Measurements from ENCODE around the gene SV2C.
A peak's percentile ranks its signal among the peaks of the same experiment; 100 is the strongest.

SV2C gene

GRCh38 chr5:76383126-76383832, 300.1 kb downstream of the SV2C start:
- DNase-seq, result no peak

- DNase-seq, result no peak
These were observed 301.0 kb downstream of the SV2C start for GRCh38 chr5:76384189-76384588.

- no peak for DNase-seq
These were observed 301.5 kb downstream of the SV2C start for GRCh38 chr5:76384705-76385104.

- no peak for DNase-seq
These were observed 302.4 kb downstream of the SV2C start for GRCh38 chr5:76385540-76385939.

- DNase-seq, result no peak
These were observed 303.2 kb downstream of the SV2C start for GRCh38 chr5:76386360-76386759.

GRCh38 chr5:76388236-76388635, 305.1 kb downstream of the SV2C start:
- DNase-seq, result no peak

DNA sequence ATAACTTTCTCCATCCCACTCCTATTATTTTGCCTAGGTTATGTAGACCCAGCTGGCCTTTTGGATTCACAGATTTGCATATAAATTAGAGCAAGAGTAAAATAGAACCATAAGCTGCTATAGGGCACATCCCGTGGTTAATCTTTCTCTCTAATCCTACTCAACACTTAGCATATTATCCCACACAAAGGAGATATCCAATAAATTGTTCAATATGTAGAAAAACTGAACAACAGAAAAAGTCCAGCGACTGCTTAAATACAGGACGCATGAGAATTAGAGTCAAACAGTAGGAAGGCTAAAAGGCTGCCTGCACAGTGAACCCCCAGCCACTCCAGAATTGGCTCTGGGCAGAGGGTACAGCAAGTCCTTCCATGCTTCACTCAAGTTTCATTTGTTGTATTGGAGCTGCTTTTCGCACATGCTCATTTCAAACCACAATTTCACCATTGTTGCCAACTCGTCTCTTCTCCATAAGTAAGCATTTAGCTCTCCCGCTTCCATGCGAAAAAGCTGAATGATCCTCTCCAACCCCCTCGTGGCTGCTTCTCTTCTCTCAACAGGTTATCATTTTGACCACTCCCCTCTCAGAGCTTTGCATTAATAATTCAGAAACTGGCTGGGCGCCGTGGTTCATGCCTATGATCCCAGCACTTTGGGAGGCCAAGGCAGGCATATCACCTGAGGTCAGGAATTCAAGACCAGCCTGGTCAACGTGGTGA, 305.8 kb downstream of the SV2C start:
- no peak for DNase-seq

GRCh38 chr5:76389513-76390154, 306.5 kb downstream of the SV2C start:
- DNase-seq, result no peak

GRCh38 chr5:76391014-76391413, 307.8 kb downstream of the SV2C start:
- no peak for DNase-seq

- no peak for DNase-seq
These were observed 310.0 kb downstream of the SV2C start for GRCh38 chr5:76393035-76393680.

DNA sequence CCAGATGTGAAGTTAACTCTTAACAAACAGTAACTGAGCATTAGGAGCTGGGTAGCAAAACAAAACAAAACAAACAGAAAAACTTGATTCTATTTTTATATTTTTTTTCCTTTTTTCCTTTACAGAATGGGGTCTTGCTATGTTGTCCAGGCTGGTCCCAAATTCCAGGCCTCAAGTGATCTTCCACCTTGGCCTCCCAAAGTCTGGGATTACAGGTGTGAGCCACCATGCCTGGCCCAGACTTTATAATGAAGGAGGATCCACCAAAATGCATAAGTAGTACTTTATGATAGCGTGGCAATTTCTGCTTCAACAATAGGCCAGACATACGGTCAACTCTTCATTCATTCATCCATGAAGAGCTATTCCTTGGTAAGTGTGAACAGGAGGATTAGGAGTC, 314.0 kb downstream of the SV2C start:
- DNase-seq, result no peak

DNA sequence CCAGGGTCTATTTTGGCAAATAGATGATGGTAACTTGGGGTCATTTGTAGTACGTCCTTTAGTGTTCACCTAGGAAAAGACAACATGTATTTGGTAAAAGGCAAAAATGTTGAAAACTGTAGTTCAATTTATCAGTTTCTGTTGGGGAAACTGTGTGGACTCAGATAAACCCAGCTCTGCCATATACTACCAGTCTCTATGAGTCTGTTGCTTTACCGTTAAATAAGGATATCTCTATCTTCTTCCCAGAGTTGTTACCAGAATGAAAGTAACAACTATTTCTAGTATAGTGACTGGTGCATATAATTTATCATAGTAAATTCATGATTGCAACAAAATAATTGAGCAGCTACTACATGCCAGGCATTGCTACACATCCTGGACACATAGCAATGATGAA, 316.1 kb downstream of the SV2C start:
- no peak for DNase-seq

DNA sequence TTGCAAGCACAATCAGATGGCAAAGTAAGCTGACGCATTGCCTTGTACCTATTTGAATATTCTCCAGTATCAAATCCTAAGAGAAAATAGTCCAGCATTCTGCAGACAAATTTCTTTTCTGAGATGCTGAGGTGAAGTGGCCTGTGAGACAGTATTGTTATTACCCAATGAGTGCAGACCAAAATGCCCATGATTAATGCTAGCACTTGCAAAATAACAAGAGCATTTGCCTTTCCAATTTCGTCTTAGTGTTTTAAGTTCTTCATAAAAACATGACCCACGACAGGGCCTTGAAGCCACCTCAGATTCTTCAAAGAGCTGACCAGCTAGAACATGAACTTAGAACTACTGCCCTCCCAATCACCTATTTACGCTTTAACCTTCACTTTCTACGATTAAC, 317.3 kb downstream of the SV2C start:
- no peak for DNase-seq

DNA sequence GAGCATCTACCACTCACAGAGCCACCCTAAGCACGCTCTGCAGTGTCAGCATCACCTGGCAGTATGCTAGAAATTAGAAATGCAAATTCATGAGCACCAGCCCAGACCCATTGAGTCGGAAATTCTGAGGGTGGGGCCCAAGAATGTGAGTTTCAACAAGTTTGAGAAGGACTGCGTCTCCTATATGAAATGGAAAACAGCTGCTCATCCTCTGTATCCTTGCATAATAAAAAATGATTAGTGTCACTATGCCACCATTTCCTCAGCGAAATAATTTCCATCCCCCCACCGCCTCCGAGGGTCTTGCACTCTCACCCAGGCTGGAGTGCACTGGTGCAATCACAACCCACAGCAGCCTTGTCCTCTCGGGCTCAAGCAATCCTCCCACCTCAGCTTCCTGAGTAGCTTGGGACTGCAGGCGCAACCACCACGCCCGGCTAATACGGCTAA, 318.6 kb downstream of the SV2C start:
- no peak for DNase-seq

DNA sequence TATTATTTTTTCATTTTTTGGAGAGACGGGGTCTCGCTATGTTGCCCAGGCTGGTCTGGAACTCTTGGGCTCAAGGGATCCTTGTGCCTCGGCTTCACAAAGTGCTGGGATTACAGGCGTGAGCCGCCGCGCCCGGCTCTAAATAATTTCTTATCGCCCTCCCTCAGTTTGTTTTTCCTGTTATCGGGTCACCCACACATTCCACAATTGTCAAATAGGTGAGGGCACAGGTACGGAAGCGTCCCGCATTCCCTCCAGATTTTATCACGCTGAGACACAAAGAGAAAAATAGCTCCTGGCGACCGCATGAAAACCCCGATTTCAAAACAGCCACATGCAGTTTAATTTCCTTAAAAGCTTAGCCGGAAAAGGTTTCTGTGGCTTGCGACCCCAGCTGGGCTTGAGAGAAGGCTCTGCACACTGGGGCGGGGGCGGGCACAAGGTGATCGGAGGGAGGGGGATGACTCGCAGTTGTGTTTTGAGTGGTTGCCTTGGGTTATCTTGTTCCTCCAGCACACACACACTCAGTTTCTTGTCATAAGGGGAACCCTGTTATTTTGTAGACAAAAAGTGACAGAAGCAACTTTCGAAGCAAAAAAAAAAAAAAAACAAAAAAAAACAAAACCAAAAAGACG, 319.2 kb downstream of the SV2C start:
- peak; percentile 65 for DNase-seq

DNA sequence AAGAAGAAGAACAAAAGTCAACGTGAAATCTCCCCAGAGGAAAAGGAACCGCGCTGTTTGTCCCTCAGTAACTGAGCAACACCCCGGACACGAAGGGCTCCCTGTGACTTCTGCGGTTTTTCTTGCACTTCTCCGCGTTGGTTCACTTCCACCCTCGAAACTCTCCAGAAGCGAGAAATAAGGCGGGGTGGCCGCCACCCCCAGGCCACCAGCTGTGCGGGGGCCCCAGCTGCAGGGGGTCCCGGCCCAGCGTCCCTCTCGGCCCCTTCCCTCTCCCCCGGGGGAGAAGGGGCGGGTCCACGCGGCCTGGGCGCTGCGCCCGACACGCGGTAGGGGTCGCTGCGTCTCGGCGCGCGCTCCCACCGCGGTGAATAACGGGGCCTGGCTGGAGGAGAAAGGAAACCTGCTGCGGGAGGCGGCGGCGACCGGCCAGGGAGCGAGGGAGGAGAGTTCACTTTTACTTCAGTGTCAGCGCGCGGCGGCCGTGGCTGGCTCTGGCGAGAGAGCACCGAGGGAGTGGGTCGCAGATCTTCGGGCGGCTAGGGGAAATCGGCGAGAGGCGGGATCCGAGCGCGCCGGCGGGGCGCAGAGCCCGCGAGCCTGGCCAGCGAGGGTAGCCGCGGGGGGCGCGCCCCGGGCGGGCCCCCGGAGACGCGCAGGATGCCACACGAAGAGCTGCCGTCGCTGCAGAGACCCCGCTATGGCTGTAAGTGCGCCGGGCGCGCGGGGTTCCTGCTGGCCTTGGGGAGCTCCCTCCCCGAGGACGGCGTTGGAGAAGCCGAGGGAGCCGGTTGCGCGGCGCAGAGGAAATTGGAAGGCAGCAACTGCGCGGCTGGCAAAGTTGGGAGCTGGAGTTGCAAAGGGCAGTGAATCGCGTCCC, 319.9 kb downstream of the SV2C start, which contains the start of gene IQGAP2:
Gene IQGAP2, plus strand, starts transcription at position 400 of the 880 bp plus-strand sequence. Its CDS starts 261 bp downstream, at position 661.
- DNase-seq, result peak; percentile 98
